Rectal smooth muscle tissue (tissue), 1 donor: ENCODE data around the gene TGFBR3.

Source experiments
- H3K27ac ChIP-seq: one replicate; pipeline ENCODE4 v1.7.0; 2013; ENCODE audit warnings: low read depth, low read length, inconsistent platforms
- H3K27me3 ChIP-seq: one replicate; pipeline ENCODE4 v1.7.0; 2013; ENCODE audit warnings: low read length; ENCODE audit not compliant: control insufficient read depth, insufficient read depth
- H3K36me3 ChIP-seq: one replicate; pipeline ENCODE4 v1.7.0; 2013; ENCODE audit warnings: low read length; ENCODE audit not compliant: control insufficient read depth, insufficient read depth
- H3K4me1 ChIP-seq: one replicate; pipeline ENCODE4 v1.7.0; 2013; ENCODE audit warnings: low read length; ENCODE audit not compliant: control insufficient read depth, insufficient read depth
- H3K4me3 ChIP-seq: one replicate; pipeline ENCODE4 v1.7.0; 2013; ENCODE audit warnings: low read length
- H3K9ac ChIP-seq: one replicate; pipeline ENCODE4 v1.7.0; 2013; ENCODE audit warnings: low read length

The TGFBR3 gene

GRCh38 chr1:91811363-91812025 lies 74.5 kb downstream of the TGFBR3 start:
- no peak overlapping the region for H3K27ac ChIP-seq
- peaks cover 22% of the 10 kb centered on the region for H3K4me1 ChIP-seq
- H3K27me3 ChIP-seq = no peaks in the 10 kb centered on the region
- no peaks in the 10 kb centered on the region for H3K36me3 ChIP-seq
- no peak overlapping the region for H3K9ac ChIP-seq
- no peak overlapping the region for H3K4me3 ChIP-seq

DNA sequence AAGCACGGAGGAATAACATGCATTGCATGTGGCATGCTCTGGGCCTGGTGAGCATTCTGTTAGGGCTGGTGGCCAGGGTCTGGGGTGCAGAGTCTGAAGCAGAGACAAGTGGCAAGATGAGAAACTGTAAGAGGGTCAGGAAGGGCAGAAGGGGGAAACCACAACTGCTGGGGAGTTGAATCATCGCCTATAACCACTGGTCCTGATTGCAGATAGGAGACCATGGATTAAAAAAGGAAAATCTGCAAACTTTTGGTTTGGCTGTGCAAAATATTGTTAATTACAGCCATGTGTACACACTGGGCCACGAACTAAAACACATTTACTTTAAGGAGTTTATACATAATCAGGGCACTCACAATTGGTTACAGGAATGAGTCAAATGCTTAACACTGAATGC lies 76.6 kb downstream of the TGFBR3 start:
- Histone ChIP-seq H3K36me3 (no peaks in the 10 kb centered on the region), H3K4me3 (no peak overlapping the region), H3K4me1 (peaks cover 21% of the 10 kb centered on the region), H3K27me3 (no peaks in the 10 kb centered on the region), H3K9ac (no peak overlapping the region), H3K27ac (no peak overlapping the region)

GRCh38 chr1:91807921-91808620 lies 77.9 kb downstream of the TGFBR3 start:
- no peak overlapping the region for H3K27ac ChIP-seq
- H3K27me3 ChIP-seq = no peaks in the 10 kb centered on the region
- peaks cover 19% of the 10 kb centered on the region for H3K4me1 ChIP-seq
- no peak overlapping the region for H3K9ac ChIP-seq
- H3K4me3 ChIP-seq = no peak overlapping the region
- H3K36me3 ChIP-seq = no peaks in the 10 kb centered on the region

DNA sequence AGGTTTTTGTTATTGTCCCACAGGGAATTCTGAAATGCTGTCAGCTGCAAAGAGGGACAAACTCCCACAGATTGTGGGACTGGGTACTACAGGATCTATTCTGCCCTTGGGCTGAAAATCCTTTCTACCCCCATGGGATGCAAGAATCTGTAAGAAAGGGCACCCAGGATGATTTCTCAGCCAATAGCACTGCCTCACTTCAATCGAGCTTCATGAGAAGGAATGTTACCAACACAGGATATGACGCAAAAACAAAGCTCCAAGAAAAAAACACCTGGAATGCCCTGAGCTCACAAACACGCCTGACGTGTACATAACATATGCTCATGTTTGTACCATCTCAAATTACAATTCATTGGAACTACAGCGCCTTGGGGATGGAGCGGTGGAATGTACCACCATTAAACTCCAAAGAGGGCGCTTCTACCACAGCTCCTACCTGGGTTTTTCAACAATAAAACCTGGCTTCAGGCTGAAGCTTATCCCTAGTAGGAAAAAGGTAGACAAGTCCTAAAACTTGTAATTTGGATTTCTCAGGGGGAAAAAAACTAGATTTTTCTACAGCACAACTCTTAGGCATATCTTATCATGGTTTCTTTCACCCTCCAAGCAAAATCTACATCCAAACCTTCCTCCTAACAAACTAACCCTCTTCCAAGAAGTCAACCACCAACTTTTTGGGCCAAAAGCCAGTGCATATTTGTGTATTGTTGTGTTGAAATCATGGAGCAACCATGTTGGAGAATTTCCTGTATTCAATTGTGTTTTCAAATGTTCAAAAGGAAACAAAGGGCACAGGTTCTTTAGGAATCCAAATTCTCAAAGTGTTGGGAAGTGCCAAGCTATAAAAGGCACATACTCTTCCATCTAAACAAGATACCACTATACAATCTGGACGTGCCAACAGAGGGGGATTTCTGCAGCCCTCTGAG lies 78.9 kb downstream of the TGFBR3 start:
- Histone ChIP-seq H3K9ac (no peak overlapping the region), H3K36me3 (no peaks in the 10 kb centered on the region), H3K27me3 (no peaks in the 10 kb centered on the region), H3K27ac (no peak overlapping the region), H3K4me1 (peaks cover 19% of the 10 kb centered on the region), H3K4me3 (no peak overlapping the region)

- Histone ChIP-seq H3K9ac (no peak overlapping the region), H3K27ac (no peak overlapping the region), H3K27me3 (no peaks in the 10 kb centered on the region), H3K4me1 (peaks cover 19% of the 10 kb centered on the region), H3K36me3 (no peaks in the 10 kb centered on the region), H3K4me3 (no peak overlapping the region)
Measured at GRCh38 chr1:91806181-91806768, 79.7 kb downstream of the TGFBR3 start.

- H3K9ac ChIP-seq = no peak overlapping the region
- peak overlapping the region; percentile 51 for H3K27ac ChIP-seq
Measured at GRCh38 chr1:91805311-91805801, 80.6 kb downstream of the TGFBR3 start.

GRCh38 chr1:91804546-91805023 lies 81.4 kb downstream of the TGFBR3 start:
- no peaks in the 10 kb centered on the region for H3K36me3 ChIP-seq
- H3K4me1 ChIP-seq = peaks cover 21% of the 10 kb centered on the region
- H3K4me3 ChIP-seq = no peak overlapping the region
- H3K27ac ChIP-seq = no peak overlapping the region
- no peaks in the 10 kb centered on the region for H3K27me3 ChIP-seq
- no peak overlapping the region for H3K9ac ChIP-seq

More at GRCh38 chr1:91805311-91805801, 80.6 kb downstream of the TGFBR3 start:
- H3K27me3 ChIP-seq = no peaks in the 10 kb centered on the region
- no peaks in the 10 kb centered on the region for H3K36me3 ChIP-seq
- no peak overlapping the region for H3K4me3 ChIP-seq
- H3K4me1 ChIP-seq = peaks cover 19% of the 10 kb centered on the region

DNA sequence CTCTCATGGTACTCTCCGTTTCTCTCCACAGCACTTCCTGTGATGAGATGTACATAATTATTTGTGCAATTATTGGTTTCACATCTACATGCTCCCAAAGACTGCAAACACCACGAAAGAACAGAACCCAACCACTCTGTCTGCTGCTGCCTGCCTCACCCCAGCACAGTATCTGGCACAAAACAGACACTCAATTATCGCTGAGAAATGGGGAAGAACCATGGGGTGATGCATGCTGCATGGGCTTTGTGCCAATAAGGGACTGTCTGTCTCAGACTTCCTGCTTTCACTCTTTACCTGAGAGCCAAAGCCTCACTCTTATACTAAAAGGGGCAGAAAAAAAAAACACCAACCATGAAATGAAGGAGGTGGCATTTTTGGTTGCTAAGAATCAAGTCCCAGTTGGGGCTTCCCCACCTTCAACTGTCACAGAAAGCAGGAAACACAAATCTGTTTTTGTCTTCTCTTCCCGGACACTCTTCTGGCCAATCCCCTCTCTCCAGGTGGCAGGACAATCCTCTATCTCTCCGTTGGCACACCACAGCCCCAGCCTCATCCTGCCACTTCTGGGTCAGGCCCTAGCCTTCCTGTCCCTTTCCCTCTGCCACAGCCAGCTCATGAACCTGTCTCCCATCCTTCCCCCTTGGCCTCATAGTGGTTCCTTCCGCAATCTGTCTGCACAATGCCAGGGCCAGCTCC lies 82.0 kb downstream of the TGFBR3 start:
- H3K4me3 ChIP-seq = no peak overlapping the region
- H3K27me3 ChIP-seq = no peaks in the 10 kb centered on the region
- H3K9ac ChIP-seq = no peak overlapping the region
- no peak overlapping the region for H3K27ac ChIP-seq
- no peaks in the 10 kb centered on the region for H3K36me3 ChIP-seq
- peaks cover 22% of the 10 kb centered on the region for H3K4me1 ChIP-seq

DNA sequence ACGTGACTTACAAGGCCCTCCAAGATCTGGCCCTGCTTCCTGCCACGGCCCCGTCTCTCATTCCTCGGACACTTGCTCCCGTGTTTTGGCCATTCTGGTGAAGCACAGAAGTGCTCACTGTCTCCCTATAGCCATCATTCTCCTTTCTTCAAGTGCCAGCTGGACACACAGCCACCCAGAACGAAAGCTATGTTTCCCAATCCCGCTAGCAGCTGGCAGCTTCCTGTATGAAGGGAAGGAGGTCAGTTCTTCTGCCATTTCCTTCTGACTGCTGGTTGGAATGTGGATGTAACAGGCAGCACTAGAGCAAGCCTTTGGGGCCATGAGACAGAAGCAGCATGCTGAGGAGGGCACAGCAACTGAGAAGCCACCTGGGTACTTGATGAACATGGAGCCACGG lies 82.8 kb downstream of the TGFBR3 start:
- Histone ChIP-seq H3K36me3 (no peaks in the 10 kb centered on the region), H3K27me3 (no peaks in the 10 kb centered on the region), H3K9ac (no peak overlapping the region), H3K4me1 (peaks cover 22% of the 10 kb centered on the region), H3K27ac (no peak overlapping the region), H3K4me3 (no peak overlapping the region)

DNA sequence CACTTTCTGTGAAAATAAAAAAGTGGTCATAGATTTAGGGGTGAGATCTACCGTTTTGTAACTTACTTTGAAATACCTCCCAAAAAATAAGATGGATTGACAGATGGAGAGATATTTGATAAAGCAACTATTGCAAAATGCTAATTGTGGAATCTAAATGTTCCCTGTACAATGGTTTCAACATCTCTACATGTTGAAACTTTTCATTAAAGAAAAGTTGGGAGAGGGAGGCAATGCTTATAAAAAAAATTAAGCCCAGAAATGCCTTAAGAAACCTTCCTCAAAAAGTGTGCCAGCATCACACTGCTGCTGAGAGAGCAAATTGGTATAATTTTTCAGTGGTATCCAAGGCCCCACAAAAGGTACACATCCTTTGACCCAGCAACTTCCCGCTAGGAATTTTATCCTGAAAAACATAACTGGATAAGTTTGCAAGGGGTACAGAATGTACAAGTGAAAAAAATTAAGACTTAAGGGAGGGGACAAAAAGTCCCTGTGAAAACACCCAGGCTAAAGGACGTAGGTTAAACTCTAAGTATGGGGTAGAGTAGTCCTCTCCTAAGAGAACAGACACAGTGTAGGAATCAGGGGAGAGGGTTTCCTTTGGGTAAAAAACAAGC lies 84.3 kb downstream of the TGFBR3 start:
- no peaks in the 10 kb centered on the region for H3K36me3 ChIP-seq
- H3K4me1 ChIP-seq = peaks cover 12% of the 10 kb centered on the region
- no peak overlapping the region for H3K4me3 ChIP-seq
- H3K27ac ChIP-seq = no peak overlapping the region
- no peaks in the 10 kb centered on the region for H3K27me3 ChIP-seq
- H3K9ac ChIP-seq = no peak overlapping the region

- Histone ChIP-seq H3K4me1 (peaks cover 15% of the 10 kb centered on the region), H3K4me3 (no peak overlapping the region), H3K27me3 (no peaks in the 10 kb centered on the region), H3K27ac (no peak overlapping the region), H3K9ac (no peak overlapping the region), H3K36me3 (no peaks in the 10 kb centered on the region)
Measured at GRCh38 chr1:91799863-91800262, 86.1 kb downstream of the TGFBR3 start.
